ENCODE results near the gene LASP1.

Gene LASP1

GRCh38 chr17:38889745-38890409 lies 20.0 kb downstream of the LASP1 start:
- no peak for DNase-seq

GRCh38 chr17:38890410-38890746 lies 20.5 kb downstream of the LASP1 start:
- no peak for DNase-seq

- DNase-seq: no peak
Observed at GRCh38 chr17:38891441-38891840, 21.6 kb downstream of the LASP1 start.

GRCh38 chr17:38892083-38892482 lies 22.2 kb downstream of the LASP1 start:
- DNase-seq: no peak

- DNase-seq: no peak
Observed at GRCh38 chr17:38892620-38893019, 22.8 kb downstream of the LASP1 start.

GRCh38 chr17:38893113-38893512 lies 23.3 kb downstream of the LASP1 start:
- no peak for DNase-seq

GRCh38 chr17:38893607-38894006 lies 23.7 kb downstream of the LASP1 start:
- no peak for DNase-seq

GRCh38 chr17:38894276-38894675 lies 24.4 kb downstream of the LASP1 start:
- DNase-seq: no peak

GRCh38 chr17:38896346-38896954 lies 26.6 kb downstream of the LASP1 start:
- DNase-seq: no peak

GRCh38 chr17:38897176-38897575 lies 27.3 kb downstream of the LASP1 start:
- DNase-seq: no peak

GRCh38 chr17:38897671-38898290 lies 27.9 kb downstream of the LASP1 start:
- DNase-seq: no peak

GRCh38 chr17:38898291-38898679 lies 28.4 kb downstream of the LASP1 start:
- DNase-seq: no peak

- DNase-seq: peak; percentile 88
Observed at GRCh38 chr17:38898812-38899348, 29.0 kb downstream of the LASP1 start.

- DNase-seq: no peak
Observed at GRCh38 chr17:38899421-38899820, 29.6 kb downstream of the LASP1 start.

GRCh38 chr17:38900978-38901656 lies 31.3 kb downstream of the LASP1 start:
- DNase-seq: peak; percentile 65

GRCh38 chr17:38903404-38903803 lies 33.5 kb downstream of the LASP1 start:
- DNase-seq: no peak

GRCh38 chr17:38904892-38905291 lies 35.0 kb downstream of the LASP1 start:
- DNase-seq: no peak

GRCh38 chr17:38905375-38905774 lies 35.5 kb downstream of the LASP1 start:
- DNase-seq: no peak

GRCh38 chr17:38906460-38907228 lies 36.8 kb downstream of the LASP1 start:
- DNase-seq: no peak

- DNase-seq: no peak
Observed at GRCh38 chr17:38907930-38908675, 38.2 kb downstream of the LASP1 start.

- no peak for DNase-seq
Observed at GRCh38 chr17:38908676-38909181, 38.9 kb downstream of the LASP1 start.

GRCh38 chr17:38910325-38910724 lies 40.5 kb downstream of the LASP1 start:
- DNase-seq: no peak

All from CD4-positive, alpha-beta T cell treated with Interleukin-4 for 4 hours (primary cell).